IPS DF 4.7 (cell line): Measurements from ENCODE around the gene ASPDH.
"Not testable (repeated sequence)": the region's sequence is repeated elsewhere in the genome, so short reads cannot be mapped to it uniquely, and the experiment has no call there.

Experiments
- DNase-seq: peaks from one replicate; pipeline ENCODE4 v3.0.0-alpha.2; 2013; ENCODE audit warnings: low spot score; ENCODE audit errors: extremely low read depth

Gene ASPDH

GRCh38 chr19:50548191-50549058, 34.7 kb upstream of the ASPDH start:
- no peak for DNase-seq

- no peak for DNase-seq
Measured at GRCh38 chr19:50547385-50548190, 33.9 kb upstream of the ASPDH start.

GRCh38 chr19:50546527-50547221, 33.0 kb upstream of the ASPDH start:
- DNase-seq: no peak

DNA sequence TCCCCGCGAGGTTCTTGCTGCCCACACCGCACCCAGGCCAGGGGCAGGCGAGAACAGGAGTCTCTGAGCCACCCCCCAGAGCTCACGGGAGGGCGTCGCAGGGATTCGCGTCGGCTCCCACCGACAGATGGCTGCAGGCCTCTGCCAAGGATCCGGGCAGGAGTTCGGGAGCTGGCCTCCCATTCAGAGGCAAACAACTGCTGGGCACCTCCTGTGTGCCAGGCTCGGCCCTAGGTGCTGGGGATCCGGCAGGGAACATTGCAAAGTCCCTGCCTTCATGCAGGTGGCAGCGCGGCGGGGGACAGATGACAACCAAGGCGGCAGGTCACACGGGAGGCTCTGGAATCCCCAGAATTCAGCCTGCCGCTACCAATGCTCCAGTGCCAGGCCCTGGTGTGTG, 29.2 kb upstream of the ASPDH start:
- no peak for DNase-seq

DNA sequence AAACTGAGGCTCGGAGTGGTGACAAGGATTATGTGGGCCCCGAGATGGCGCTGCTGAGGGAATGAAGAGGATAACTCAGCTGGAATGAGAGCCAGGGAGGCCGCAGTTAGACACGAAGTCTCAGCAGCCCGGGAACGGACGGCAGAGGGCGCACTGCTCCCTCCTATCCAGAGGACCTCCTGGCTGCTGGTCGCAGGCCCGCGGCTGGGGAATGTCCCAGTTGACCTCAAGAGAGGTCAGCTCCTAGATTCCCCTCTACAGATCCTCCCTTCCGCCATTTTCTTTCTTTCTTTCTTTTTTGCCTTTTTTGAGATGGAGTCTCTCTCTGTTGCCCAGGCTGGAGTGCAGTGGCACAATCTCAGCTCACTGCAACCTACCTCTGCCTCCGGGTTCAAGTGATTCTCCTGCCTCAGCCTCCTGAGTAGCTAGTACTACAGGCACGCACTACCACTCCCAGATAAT, 24.1 kb upstream of the ASPDH start:
- peak; percentile 95 for DNase-seq

GRCh38 chr19:50537306-50537685, 23.6 kb upstream of the ASPDH start:
- DNase-seq: no peak

GRCh38 chr19:50536662-50537305, 23.1 kb upstream of the ASPDH start:
- DNase-seq: no peak

DNA sequence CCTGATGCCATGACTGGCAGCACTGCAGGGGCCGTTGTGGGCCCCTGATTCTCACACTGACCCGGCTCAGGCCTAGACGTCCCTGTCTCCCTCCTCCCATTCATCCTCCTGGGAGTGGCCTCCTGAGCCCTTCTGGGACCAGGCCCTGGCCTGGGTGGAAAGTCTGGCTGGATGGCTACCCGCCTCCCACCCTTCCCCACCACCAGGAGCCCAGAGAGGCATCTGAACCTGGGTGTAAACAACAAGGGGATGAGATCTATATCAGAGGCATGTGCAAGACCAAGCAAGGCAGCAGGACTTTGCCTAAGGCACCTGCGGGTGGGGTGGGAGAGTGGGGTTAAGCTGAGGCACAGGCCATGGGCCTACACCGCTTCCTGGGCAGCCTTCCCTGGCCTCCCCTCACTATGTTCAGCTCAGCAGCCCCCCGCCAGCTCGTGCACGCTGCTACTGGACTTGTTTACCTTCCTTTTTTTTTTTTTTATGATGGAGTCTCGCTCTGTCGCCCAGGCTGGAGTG, 22.0 kb upstream of the ASPDH start:
- no peak for DNase-seq

GRCh38 chr19:50534478-50534877, 20.8 kb upstream of the ASPDH start:
- DNase-seq: no peak

- no peak for DNase-seq
Measured at GRCh38 chr19:50532952-50533351, 19.2 kb upstream of the ASPDH start.

DNA sequence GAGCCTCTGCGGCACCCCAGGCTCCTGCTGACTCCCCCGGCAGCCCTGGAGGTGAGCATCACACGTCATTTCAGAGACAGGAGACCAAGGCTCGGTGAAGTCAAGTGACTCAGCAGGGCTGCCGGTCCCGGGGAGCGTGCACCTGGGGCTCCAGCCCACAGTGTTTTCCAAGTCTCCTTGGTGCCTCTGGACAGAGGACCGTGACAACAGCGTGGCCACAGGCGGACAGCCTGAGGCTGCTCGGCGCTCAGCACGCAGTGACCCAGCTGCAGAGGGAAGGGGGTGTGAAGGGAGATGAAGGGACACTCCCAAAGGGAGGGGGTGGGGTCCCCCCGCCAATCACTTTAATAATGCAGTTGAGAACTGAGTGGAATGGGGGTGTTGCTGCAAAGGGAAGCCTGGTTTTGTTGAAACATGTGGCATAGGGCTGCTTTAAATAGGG, 17.5 kb upstream of the ASPDH start:
- no peak for DNase-seq

DNA sequence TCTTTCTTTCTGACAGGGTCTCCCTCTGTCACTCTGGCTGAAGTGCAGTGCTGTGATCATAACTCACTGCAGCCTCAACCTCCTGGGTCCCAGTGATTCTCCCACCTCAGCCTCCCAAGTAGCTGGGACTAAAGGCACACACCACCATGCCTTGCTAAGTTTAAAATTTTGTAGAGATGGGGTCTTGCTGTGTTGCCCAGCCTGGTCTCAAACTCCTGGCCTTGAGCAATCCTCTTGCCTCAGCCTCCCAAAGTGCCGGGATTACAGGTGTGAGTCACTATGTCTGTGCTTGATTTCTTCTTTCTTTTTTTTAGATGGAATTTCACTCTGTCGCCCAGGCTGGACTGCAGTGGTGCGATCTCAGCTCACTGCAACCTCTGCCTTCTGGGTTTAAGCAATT, 14.3 kb upstream of the ASPDH start:
- not testable (repeated sequence) for DNase-seq

- no peak for DNase-seq
Measured at GRCh38 chr19:50522881-50523280, 9.2 kb upstream of the ASPDH start.

- no peak for DNase-seq
Measured at GRCh38 chr19:50520822-50521465, 7.2 kb upstream of the ASPDH start.

GRCh38 chr19:50519006-50519575, 5.4 kb upstream of the ASPDH start:
- DNase-seq: no peak

- DNase-seq: no peak
Measured at GRCh38 chr19:50518091-50519005, 4.6 kb upstream of the ASPDH start.

DNA sequence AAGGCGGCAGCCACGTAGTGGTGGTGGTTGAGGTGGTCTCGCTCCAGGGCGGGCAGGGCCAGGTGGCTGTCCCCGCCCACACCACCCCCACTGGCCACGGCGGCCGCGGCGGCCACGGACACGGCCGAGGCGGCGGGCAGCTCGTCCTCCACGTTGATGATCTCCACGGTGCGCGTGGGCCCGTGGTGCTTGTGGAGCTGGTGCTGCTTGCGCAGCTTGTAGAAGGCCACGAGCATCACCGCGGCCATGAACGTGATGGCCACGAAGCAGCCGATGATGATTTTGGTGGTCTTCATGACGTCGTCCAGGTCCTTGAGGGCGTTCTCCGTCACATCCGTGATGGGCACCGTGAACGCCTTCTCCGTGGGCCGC, 4.0 kb upstream of the ASPDH start:
- no peak for DNase-seq

- no peak for DNase-seq
Measured at GRCh38 chr19:50516964-50517703, 3.4 kb upstream of the ASPDH start.

- no peak for DNase-seq
Measured at GRCh38 chr19:50516456-50516855, 2.7 kb upstream of the ASPDH start.
